GM19468 (cell line): ENCODE results near the gene TRABD2A.
"Not testable (repeated sequence)": the region's sequence is repeated elsewhere in the genome, so short reads cannot be mapped to it uniquely, and the experiment has no call there.

Experiments used
- ATAC-seq: cut with Tn5 transposase; IDR thresholded peaks from one replicate; pipeline ENCODE4 v1.9.1; 2021; ENCODE audit warnings: mild to moderate bottlenecking, moderate library complexity, moderate number of reproducible peaks; ENCODE audit not compliant: unreplicated experiment; ENCODE audit errors: extremely low read depth

The TRABD2A gene

DNA sequence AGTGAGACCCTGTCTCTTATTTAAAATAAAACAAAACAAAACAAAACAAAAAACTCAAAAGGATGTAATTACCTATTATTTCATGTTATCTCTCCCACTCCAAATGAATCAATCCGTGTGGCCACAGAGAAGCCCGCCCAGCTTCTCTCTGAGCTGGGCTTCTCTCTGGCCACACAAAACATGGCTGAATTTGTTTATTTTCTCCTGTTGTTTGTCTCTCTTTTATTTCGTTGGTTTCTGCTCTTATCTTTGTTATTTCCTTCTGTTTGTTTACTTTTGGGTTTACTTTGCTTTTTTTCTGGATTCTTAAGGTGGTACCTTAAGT lies 1.5 kb upstream of the TRABD2A start:
- ATAC-seq: no peak

DNA sequence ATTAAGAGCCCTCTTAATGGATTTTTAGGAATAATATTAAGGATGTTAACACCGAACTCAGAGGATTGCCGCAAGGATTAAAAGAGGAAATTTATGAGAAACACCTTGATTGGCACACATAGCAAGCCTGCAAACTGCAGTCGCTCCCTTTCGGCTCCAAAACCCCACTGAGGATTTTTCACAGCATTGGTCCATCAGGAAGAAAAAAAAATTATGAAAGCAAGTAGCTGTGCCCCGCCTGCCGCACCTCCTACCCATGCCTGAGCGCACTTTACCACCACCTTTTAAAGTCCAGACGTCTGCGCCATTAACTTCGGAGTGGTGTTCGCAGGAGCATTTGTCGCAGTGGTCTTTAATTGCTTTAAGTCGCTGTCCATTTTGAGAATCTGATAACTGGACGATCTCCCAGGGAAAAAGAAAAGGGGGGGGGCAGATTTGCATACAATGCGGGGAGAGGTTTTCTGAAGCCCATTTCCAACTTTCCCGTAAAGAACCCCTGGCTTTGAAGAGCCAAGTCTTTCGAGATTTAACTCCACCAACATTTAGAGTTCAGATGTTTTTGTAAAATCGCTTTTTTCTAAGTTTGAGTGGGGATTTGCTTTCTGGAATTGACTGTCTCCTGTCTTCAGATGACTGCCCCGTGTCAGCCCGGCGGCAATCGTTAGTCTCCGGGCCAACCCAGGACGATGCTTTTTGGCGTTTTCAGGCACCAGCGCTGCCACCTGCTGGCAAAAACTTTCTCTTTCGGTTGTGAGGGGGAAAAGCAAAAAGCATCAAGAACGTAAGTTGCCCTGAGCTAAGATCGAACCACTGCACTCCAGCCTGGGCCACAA lies 913 bp upstream of the TRABD2A start:
- ATAC-seq: peak; percentile 56

DNA sequence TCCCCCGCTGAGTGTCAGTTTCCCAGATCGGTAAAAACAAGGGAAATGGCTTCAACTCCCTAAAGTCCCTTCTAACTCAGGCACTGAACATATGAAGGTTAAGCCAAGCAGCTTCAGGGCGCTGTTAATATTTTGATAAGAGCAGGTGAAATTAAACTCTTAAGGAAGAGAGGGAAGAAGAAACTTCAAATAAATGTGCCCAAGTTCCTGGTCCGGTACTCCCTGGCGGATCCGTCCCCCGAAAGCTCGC lies 564 bp downstream of the TRABD2A start:
- no peak for ATAC-seq

DNA sequence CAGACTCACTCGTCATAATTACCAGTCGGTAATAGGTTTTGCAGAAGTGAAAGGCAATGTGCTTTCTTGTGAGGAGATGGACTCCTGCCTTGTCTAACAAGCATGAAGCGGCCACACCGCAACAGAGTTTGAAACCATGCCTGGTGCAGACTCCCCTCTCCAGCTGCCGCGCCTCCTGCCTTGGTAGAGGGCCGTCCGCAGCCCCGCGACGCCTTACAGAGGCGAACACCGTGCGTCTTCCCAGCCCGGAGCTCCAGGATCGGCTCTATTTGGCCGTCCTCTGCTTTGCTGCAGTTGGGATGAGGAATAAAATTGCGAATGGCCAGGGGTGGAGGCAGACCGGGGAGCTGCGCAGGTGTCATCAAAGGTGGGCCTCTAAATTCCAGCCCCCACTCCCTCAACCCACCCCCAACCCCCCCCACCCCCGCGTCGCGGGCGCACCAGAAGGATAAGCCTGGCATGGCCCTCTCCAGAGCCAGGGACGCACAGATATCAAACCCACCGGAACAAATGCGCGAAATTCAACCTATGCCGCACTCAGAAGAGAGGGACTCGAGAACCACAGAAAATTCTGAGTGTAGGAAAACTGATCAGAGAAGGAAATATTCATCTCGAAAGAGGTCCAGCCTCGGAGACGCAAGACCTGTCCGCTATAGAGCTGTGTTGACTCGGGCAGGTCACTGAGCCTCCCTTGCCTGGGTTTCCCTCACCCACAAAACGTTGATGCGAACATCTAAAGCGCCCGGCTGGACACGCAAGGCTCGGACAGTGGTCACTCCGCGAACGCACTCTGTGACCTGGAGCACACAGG lies 1.1 kb downstream of the TRABD2A start:
- ATAC-seq: peak; percentile 73

DNA sequence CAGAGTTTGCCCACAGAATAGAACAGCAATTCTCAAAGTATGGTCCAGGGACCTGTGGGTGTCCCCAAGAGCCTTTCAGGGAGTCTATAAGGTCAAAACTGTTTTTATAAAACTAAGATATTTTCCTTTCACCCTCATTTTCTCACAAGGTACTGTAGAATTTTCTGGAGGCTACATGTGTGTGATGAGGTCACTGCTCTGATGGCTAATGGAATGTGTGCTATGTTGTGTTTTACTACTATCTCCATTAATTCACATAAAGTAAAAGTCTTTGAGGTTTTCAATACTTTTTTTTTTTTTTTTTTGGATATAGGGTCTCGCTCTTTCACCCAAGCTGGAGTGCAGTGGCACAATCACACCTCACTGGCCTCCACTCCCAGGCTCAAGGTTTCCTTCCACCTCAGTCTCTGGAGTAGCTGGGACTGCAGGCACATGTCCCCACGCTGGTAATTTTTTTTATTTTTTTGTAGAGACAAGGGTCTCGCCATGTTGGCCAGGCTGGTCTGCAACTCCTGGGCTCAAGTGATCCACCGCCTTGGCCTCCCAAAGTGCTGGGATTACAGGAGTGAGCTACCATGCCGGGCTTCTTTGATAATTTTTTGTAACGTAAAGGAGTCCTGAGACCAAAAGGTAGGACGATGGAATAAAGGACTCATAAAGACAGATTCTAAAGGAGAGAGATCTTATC lies 1.8 kb downstream of the TRABD2A start:
- ATAC-seq: no peak

DNA sequence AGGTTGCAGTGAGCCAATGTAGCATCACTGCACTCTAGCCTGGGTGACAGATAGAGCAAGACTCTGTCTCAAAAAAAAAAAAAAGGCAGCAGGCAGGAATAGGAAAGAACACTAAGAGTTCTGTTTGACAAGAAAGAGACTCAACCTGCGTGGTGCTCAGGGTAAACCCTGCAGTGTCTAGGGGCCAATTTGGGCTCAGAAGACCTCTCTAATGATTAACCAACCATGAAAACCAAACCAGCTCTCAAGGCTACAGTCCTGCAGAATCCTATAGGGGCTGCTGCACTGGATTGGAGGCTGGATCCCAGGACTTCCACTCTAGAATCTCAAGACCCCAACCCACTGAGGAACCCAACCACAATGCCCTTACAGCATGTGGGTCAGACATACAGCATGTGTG lies 2.4 kb downstream of the TRABD2A start:
- ATAC-seq: no peak

DNA sequence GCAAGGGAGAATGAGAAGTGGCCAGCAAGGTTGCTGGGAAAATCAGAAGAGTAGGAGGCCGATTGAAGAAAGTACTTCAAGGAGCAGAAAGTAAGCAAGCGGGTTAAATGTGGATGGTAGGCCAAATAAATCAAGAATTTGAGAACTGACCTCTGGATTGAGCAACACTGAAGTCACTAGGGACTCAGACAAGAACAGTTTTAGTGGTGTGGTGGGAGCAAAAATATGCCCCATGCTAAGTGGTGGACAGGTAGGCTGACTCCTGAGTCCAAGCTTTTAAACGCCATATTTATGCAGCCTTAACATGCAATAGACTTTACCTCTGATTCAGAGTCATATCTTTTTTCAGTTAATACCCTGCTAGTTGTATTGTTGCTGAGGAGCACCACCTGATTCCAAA lies 4.5 kb downstream of the TRABD2A start:
- no peak for ATAC-seq

DNA sequence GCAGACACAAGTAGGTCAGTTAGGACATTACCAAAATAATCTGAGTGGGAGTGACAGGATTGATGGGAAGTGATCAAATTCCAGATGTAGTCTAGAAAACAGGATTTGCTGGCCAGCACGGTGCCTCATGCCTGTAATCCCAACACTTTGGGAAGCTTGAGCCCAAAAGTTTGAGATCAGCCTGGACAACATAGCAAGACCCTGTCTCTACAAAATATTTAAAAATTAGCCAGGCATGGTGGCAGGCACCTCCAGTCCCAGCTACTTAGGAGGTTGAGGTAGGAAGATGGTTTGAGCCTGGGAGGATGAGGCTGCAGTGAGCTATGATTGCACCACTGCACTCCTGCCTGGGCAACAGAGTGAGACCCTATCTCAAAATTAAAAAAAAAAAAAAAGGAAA lies 5.3 kb downstream of the TRABD2A start:
- ATAC-seq: not testable (repeated sequence)

DNA sequence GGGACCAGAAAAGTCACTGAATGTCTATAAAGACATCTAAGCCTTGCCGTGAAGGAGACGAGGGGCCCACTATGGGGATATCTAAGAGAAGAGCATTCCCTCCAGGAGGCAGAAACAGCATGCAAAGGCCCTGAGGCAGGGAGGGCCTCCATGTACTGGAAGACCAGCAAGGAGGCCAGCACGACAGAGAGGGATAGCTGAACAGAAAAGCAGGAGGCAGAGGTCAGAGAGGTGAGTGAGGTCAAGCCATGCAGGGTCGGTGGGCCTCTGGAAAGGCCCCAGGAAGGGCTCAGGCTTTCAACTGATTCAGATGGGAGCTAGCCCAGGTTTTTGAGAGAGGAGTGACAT lies 5.7 kb downstream of the TRABD2A start:
- ATAC-seq: no peak

DNA sequence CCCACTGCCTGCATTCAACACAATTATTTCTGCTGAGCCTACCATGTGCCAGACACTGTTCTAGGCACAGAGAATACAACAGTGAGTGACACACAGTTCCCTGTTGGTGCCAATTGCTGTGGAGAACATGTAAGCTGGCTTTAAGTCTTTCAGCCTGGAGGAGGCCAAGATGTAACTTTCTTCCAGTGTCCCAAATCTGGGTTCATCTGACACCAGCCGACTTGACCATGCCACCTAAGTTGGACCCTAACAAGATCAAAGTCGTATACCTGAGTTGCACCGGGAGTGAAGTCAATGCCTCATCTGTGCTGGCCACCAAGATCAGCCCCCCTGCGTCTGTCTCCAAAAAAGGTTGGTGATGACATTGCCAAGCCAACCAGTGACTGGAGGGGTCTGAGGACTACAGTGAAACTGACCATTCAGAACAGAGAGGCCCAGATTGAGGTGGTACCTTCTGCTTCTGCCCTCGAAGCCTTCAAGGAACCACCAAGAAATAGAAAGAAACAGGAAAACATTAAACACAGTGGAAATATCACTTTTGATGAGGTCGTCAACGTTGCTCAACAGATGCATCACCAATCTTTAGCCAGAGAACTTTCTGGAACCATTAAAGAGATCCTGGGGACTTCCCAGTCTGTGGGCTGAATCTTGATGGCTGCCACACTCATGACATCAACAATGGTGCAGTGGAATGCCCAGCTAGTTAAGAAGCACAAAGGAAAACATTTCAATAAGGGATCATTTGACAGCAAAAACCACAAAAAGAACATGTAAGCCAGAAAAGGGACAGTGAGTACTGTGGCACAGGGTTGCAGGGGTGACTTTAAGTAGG lies 6.3 kb downstream of the TRABD2A start:
- no peak for ATAC-seq

DNA sequence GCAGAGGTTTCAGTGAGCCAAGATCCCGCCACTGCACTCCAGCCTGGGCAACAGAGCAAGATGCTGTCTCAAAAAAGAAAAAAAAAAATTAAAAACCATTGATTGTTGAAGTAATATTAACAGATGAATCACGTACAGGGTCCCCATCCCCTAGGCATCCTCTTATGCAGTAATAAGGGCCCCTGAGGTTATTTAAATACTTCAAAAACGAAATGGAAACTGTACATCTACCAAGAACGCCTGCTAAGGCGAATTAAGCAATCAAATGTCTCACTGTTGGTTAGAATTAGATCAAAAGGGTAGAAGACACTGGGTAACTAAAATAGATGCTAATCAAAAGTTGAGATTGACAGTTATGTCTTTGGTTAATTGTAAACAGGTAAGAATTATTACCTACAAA lies 7.5 kb downstream of the TRABD2A start:
- ATAC-seq: no peak

DNA sequence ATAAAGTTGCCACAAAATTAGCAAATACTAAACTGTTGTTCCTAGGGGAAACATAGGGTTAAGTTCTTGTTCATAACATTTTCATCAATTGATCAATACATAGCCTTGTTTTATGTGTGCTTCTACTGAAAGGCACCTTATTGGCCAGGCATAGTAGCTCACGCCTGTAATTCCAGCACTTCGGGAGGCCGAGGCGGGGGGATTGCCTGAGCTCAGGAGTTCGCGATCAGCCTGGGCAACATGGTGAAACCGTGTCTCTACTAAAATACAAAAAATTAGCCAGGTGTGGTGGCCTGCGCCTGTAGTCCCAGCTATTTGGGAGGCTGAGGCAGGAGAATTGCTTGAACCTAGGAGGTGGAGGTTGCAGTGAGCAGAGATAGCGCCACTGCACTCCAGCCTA lies 8.2 kb downstream of the TRABD2A start:
- not testable (repeated sequence) for ATAC-seq

DNA sequence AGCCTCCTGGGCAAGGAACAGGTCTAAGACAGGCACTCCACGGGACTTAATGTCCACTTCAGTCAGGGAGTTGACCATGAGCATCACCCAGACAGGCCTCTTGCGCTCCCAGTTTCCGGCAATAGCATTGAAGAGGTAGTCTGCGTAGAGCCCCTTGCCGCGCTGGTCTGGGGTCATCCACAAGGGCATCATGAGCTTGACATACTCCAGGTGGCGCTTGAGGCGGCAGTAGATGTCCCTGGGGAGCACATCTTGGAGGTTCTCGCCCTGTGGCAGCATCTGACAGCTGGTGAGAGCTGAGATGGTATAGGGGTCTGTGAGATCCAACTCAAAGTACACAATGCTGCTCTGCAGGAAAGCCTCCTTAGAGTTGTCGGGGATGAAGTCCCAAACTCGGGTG lies 10.6 kb downstream of the TRABD2A start:
- ATAC-seq: no peak

DNA sequence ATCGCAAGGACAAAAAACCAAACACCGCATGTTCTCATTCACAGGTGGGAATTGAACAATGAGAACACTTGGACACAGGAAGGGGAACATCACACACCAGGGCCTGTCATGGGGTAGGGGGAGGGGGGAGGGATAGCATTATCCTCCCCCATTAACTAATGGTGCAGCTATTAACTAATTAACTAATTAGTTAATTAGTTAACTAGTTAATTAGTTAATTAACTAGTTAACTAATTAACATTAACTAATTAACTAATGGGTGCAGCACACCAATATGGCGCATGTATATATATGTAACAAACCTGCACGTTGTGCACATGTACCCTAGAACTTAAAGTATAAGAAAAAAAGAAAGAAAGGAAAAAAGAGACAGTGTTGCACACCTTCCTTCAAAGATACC lies 12.6 kb downstream of the TRABD2A start:
- not testable (repeated sequence) for ATAC-seq

DNA sequence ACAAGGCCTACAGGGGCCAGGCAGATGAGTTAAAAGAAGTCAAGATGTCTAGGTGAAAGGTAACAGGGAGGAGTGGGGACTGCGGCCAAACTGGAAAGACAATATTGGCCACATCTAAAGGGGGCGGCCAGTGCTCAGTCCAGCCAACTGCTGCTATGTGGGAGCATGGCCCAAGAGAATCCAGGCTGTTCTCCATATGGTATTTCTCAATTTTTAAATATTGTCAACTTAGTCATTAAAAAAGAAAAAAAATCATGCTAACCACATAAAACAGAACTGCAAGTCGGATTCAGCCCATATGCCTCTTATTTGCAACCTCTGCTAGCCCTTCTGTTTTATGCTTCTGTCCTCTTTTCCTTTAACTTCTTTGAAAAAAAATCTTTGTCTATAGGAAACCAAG lies 14.8 kb downstream of the TRABD2A start:
- no peak for ATAC-seq

DNA sequence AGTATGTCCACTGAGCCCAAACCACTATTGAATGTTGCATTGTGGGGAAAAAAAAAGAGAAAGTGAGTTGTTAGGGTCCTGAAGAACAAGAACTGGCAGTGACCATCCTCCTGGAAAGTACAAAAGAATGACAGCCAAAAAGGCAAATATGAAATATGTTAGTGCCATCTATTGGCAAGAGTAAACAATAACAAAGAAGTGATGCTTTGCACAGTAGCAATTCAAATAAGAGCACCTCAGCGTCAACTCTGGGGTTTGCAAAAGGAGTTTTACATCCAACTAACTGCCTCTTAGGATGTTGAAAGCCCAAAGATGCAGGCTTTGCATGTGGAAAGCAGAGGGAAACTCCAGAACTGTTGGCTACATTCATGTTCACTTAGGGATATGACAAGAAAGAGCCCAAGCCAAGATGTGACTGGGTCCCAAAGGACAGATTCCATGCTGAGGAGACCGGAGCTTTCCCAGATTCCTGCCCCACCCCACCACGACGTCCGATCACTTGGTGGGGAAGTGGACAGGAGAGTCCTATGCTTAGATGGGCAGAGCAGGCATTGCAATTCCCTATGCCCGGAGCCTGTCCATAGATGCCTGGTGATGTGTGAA lies 15.6 kb downstream of the TRABD2A start:
- no peak for ATAC-seq

DNA sequence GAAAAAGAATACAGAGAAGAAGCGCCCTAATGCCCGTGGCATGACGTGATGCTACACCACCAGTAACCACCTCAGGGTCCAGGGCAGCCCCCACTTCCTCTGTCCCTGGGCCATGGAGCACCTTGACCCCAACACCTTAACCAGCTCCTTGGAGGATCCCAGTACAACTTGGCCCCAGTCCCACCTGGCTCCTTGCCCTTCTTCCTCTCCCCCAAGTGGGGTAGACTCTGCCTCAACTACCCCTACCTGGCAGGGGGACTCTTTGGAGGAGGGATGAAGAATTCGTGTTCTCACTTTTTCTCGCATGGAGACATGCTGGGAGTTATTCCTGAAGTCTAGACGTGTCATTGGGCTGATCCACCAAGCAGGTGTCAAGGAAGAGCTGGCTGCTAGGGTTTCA lies 18.9 kb downstream of the TRABD2A start:
- ATAC-seq: no peak

DNA sequence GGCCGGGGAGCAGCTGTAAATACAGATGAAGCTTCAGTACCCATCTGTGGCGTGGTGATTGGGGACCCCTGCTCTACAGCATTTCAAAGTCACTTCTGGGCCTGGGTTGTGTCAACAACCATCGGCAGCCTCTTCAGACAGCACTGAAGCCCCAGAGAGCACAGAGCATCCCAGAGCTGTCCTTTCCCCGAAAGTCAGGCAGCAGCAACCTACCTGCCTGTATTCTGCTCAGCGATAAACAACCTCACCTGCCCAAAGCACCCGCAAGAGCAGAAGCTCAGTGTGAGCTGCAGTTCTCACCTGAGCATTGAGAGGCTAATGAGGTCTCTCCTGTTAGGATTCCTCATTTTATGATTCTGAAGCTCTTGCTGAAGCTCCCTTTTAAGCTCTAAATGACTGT lies 19.3 kb downstream of the TRABD2A start:
- no peak for ATAC-seq

DNA sequence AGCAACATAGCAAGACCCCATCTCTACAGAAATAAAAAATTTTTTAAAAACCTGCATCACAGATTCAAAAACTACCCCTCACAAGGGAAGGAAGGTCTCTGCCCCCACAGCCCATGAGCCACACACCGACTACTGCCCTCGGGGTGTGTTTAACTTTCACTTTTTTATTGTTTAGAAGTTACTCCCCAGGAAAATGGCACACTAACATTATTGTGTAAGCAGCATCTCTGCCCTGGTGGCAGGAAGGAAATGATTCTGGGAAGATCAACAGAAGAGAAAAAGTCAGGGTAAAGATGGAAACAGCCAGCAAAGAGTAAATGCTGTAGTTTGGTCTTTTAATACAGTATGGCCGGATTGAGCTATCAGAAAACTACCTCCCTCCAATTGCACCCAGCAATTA lies 21.9 kb downstream of the TRABD2A start:
- ATAC-seq: no peak

DNA sequence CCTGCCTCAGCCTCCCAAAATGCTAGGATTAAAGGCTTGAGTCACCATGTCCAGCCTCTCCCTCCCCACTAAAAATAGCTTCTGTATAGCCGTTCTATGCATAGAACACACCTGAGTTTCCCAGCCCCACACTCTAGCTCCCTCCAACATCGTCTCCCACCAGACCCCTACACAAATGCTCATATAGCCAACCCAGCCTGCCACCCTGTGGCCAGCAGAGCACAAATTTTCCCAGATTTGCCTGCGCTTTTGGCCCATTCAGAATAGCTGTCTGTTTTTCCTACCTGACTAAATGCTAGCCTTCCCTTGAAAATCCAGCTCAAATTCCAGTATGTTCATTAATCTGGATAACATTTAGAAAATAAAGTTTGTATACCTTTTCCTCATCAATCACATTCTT lies 22.8 kb downstream of the TRABD2A start:
- ATAC-seq: no peak
